ENCODE measurements around the gene RELCH. TPM values are rescaled to one million over a fixed set of nuclear protein-coding genes. Genes with fewer than 3 reads are reported as not detected.
"Not testable (repeated sequence)": the region's sequence is repeated elsewhere in the genome, so short reads cannot be mapped to it uniquely, and the experiment has no call there.

The RELCH gene
- total RNA-seq, 4 donors from 2014 or later, result 46.7 to 77.9 (median 55.0) TPM

DNA sequence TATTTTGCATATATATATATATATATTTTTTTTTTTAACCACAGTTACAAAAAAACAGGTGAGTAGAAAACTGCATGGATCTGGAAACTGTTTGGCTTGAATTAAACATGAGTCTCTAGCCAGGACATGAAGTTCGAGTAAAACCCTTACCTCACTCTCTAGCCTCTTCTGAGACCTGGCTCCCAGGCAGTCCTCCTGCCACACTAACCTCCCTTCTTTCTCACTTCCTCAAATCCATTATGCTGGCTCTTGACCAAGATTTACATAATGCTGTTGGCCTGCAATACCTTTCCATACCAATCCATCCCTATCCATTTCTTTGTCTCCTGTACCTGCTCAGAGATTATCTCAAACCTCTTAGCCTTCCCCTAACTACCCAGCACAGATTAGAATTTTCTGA lies 34.2 kb upstream of the RELCH start:
- H3K4me3 ChIP-seq (ENCODE audit: low read depth, poor library complexity, severe bottlenecking), result no peak overlapping the region
- no peak for TF ChIP-seq POLR2A (IDR thresholded peaks at IDR 0.05)
- TF ChIP-seq, protein P1, sequence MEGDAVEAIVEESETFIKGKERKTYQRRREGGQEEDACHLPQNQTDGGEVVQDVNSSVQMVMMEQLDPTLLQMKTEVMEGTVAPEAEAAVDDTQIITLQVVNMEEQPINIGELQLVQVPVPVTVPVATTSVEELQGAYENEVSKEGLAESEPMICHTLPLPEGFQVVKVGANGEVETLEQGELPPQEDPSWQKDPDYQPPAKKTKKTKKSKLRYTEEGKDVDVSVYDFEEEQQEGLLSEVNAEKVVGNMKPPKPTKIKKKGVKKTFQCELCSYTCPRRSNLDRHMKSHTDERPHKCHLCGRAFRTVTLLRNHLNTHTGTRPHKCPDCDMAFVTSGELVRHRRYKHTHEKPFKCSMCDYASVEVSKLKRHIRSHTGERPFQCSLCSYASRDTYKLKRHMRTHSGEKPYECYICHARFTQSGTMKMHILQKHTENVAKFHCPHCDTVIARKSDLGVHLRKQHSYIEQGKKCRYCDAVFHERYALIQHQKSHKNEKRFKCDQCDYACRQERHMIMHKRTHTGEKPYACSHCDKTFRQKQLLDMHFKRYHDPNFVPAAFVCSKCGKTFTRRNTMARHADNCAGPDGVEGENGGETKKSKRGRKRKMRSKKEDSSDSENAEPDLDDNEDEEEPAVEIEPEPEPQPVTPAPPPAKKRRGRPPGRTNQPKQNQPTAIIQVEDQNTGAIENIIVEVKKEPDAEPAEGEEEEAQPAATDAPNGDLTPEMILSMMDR (IDR thresholded peaks at IDR 0.05), result no peak
- 80 to 85% methylated on average over 1 of the region's 1 CpG for WGBS, 2 donors
- intact Hi-C loops (cut with DNase I; ENCODE audit: low total_unique reads), result no loop called here
- DNase-seq (ENCODE audit: low spot score in 2 of 2), result no peak

DNA sequence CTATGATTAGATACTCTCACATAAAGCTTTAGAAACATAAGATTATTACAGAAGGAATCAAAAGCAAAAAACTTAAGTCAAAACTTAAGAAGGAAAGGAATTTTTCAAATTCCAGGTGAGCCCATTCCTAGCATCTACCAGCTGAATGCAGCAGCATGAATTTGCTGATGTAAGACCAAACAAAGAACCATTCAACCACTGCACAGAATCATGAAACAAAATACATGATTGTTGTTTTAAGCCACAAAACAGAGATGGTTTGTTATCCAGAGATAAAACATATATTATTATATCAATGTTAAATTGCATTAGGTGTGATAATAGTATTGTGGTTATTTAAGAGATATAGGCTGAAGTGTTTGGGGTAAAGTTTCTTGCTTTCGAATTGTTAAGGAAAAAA lies 29.2 kb upstream of the RELCH start:
- intact Hi-C loops (cut with DNase I; ENCODE audit: low total_unique reads), result no loop called here
- no peak for DNase-seq (ENCODE audit: low spot score in 2 of 2)
- no peak for TF ChIP-seq POLR2A (IDR thresholded peaks at IDR 0.05)
- TF ChIP-seq, protein P1 (IDR thresholded peaks at IDR 0.05), result no peak
- WGBS, 2 donors, result 96 to 97% methylated on average over 1 of the region's 1 CpG
- no peak overlapping the region for H3K4me3 ChIP-seq (ENCODE audit: low read depth, poor library complexity, severe bottlenecking)

DNA sequence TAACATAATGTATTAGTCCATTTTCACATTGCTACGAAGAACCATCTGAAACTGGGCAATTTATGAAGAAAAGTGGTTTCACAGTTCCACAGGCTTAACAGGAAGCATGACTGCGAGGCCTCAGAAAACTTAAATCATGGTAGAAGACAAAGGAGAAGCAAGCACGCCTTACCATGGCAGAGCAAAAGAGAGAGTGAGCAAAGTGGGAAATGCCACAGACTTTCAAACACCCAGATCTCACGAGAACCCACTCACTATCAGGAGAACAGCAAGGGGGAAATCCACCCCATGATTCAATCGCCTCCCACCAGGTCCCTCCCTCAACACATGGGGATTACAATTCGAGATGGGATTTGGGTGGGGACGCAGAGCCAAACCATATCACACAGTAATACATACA lies 22.7 kb upstream of the RELCH start:
- TF ChIP-seq POLR2A (IDR thresholded peaks at IDR 0.05), result no peak
- TF ChIP-seq, protein P1 (IDR thresholded peaks at IDR 0.05), result no peak
- intact Hi-C loops (cut with DNase I; ENCODE audit: low total_unique reads), result no loop called here
- no peak overlapping the region for H3K4me3 ChIP-seq (ENCODE audit: low read depth, poor library complexity, severe bottlenecking)
- no peak for DNase-seq (ENCODE audit: low spot score in 2 of 2)
- 92 to 97% methylated on average over 7 of the region's 7 CpGs for WGBS, 2 donors

DNA sequence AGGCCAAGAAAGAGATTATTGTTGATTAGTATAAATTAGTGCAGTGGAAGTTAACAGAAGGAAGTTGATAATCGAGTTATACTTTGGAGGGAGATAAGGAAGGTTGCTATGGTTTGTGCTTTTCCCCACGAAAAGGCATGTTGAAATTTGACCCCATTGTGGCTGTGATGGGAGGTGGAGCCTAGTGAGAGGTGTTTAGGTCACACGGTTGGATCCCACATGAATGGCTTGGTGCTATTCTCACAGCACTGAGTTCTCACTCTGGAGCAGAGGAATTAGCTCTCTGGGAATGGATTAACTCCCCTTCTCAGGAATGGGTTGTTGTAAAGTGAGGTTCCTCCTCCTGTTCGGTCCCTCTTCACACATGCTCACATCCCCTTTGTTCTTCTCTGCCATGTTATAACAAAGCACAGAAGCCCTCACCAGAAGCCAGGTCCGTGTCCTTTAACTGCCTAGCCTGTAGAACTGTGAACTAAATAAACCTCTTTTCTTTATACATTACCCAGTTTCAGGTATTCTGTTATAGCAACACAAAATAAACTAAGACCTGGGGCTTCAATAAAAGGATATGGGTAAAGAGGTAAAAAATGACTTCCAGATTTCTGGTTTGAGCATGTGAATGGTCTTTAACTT lies 22.1 kb upstream of the RELCH start:
- H3K4me3 ChIP-seq (ENCODE audit: low read depth, poor library complexity, severe bottlenecking), result no peak overlapping the region
- intact Hi-C loops (cut with DNase I; ENCODE audit: low total_unique reads), result no loop called here
- no peak for DNase-seq (ENCODE audit: low spot score in 2 of 2)
- 73 to 80% methylated on average over 5 of the region's 5 CpGs for WGBS, 2 donors
- TF ChIP-seq, protein P1 (IDR thresholded peaks at IDR 0.05), result no peak
- no peak for TF ChIP-seq POLR2A (IDR thresholded peaks at IDR 0.05)

DNA sequence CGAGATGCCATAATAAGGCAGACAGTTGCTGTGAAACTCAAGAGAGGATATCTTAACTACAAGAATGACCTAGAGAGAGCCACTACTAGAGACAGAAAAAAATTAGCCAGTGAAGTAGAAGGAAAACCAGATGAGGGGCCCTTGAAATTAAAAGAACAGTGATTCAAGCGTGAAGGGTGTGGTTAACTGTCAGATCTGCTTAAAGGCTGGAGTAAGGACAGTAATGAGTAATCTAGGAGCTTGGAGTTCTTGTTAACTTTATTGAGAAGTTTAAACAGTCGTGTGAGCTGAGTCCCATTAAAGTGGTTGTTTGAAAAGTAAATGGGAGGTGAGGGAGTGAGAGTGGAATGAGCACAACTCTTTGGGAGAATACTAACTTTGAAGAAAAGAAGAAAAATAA lies 21.5 kb upstream of the RELCH start:
- no peak for TF ChIP-seq POLR2A (IDR thresholded peaks at IDR 0.05)
- TF ChIP-seq, protein P1 (IDR thresholded peaks at IDR 0.05), result no peak
- no peak overlapping the region for H3K4me3 ChIP-seq (ENCODE audit: low read depth, poor library complexity, severe bottlenecking)
- 90 to 92% methylated on average over 3 of the region's 3 CpGs for WGBS, 2 donors
- intact Hi-C loops (cut with DNase I; ENCODE audit: low total_unique reads), result no loop called here
- DNase-seq (ENCODE audit: low spot score in 2 of 2), result no peak

DNA sequence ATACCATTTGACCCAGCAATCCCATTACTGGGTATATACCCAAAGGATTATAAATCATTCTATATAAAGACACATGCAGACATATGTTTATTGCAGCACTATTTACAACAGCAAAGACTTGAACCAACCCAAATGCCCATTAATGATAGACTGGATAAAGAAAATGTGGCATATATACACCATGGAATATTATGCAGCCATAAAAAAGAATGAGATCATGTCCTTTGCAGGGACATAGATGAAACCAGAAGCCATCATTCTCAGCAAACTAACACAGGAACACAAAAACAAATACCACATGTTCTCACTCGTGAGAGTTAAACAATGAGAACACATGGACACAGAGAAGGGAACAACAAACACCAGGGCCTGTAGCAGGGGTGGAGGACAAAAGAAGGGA lies 20.5 kb upstream of the RELCH start:
- 90 to 100% methylated on average over 1 of the region's 1 CpG for WGBS, 2 donors
- DNase-seq (ENCODE audit: low spot score in 2 of 2); H3K4me3 ChIP-seq (ENCODE audit: low read depth, poor library complexity, severe bottlenecking); intact Hi-C loops (cut with DNase I; ENCODE audit: low total_unique reads): not testable (repeated sequence)

Data from lower leg skin (tissue), 4 donors.